ENCODE data around the gene ZNF785. TPM values are rescaled to one million over a fixed set of nuclear protein-coding genes. Genes with fewer than 3 reads are reported as not detected.
"Not testable (repeated sequence)": the region's sequence is repeated elsewhere in the genome, so short reads cannot be mapped to it uniquely, and the experiment has no call there.

ZNF785 gene
- total RNA-seq, 4 donors from 2014 or later: 9.5 to 19.2 (median 10.4) TPM

GRCh38 chr16:30546115-30546514, 39.4 kb downstream of the ZNF785 start:
- no peak for DNase-seq (ENCODE audit: low spot score in 2 of 2)
- no peak for TF ChIP-seq POLR2A (IDR thresholded peaks at IDR 0.05)
- TF ChIP-seq CTCF (IDR thresholded peaks at IDR 0.05): no peak
- H3K4me3 ChIP-seq (ENCODE audit: low read depth, poor library complexity, severe bottlenecking): no peak overlapping the region
- intact Hi-C loops (cut with DNase I; ENCODE audit: low total_unique reads): no loop called here
- 72 to 78% methylated on average over 8 of the region's 8 CpGs for WGBS, 2 donors

GRCh38 chr16:30543067-30543466, 42.4 kb downstream of the ZNF785 start:
- WGBS, 2 donors: 83 to 87% methylated on average over 5 of the region's 5 CpGs
- intact Hi-C loops (cut with DNase I; ENCODE audit: low total_unique reads): no loop called here

GRCh38 chr16:30541502-30542329, 43.8 kb downstream of the ZNF785 start:
- TF ChIP-seq CTCF (IDR thresholded peaks at IDR 0.05) (no peak), POLR2A (IDR thresholded peaks at IDR 0.05) (no peak)
- intact Hi-C loops (cut with DNase I; ENCODE audit: low total_unique reads): no loop called here
- no peak overlapping the region for H3K4me3 ChIP-seq (ENCODE audit: low read depth, poor library complexity, severe bottlenecking)
- 70 to 73% methylated on average over 10 of the region's 10 CpGs for WGBS, 2 donors
- no peak for DNase-seq (ENCODE audit: low spot score in 2 of 2)

More at GRCh38 chr16:30543067-30543466, 42.4 kb downstream of the ZNF785 start:
- no peak overlapping the region for H3K4me3 ChIP-seq (ENCODE audit: low read depth, poor library complexity, severe bottlenecking)
- TF ChIP-seq POLR2A (IDR thresholded peaks at IDR 0.05) (no peak), CTCF (IDR thresholded peaks at IDR 0.05) (no peak)
- DNase-seq (ENCODE audit: low spot score in 2 of 2): no peak

- 81 to 86% methylated on average over 9 of the region's 9 CpGs for WGBS, 2 donors
- H3K4me3 ChIP-seq (ENCODE audit: low read depth, poor library complexity, severe bottlenecking); DNase-seq (ENCODE audit: low spot score in 2 of 2); intact Hi-C loops (cut with DNase I; ENCODE audit: low total_unique reads): not testable (repeated sequence)
These were observed 44.5 kb downstream of the ZNF785 start for GRCh38 chr16:30540916-30541464.

- H3K4me3 ChIP-seq (ENCODE audit: low read depth, poor library complexity, severe bottlenecking); intact Hi-C loops (cut with DNase I; ENCODE audit: low total_unique reads); DNase-seq (ENCODE audit: low spot score in 2 of 2): not testable (repeated sequence)
- 91 to 92% methylated on average over 13 of the region's 13 CpGs for WGBS, 2 donors
These were observed 45.4 kb downstream of the ZNF785 start for GRCh38 chr16:30539986-30540526.

- H3K4me3 ChIP-seq (ENCODE audit: low read depth, poor library complexity, severe bottlenecking): no peak overlapping the region
- WGBS, 2 donors: 86 to 88% methylated on average over 8 of the region's 8 CpGs
- intact Hi-C loops (cut with DNase I; ENCODE audit: low total_unique reads): no loop called here
- DNase-seq (ENCODE audit: low spot score in 2 of 2): no peak
- no peak for TF ChIP-seq CTCF (IDR thresholded peaks at IDR 0.05)
- no peak for TF ChIP-seq POLR2A (IDR thresholded peaks at IDR 0.05)
These were observed 46.2 kb downstream of the ZNF785 start for GRCh38 chr16:30539000-30539964.

GRCh38 chr16:30536391-30537024, 49.0 kb downstream of the ZNF785 start:
- intact Hi-C loops (cut with DNase I; ENCODE audit: low total_unique reads); DNase-seq (ENCODE audit: low spot score in 2 of 2); H3K4me3 ChIP-seq (ENCODE audit: low read depth, poor library complexity, severe bottlenecking): not testable (repeated sequence)
- 91 to 92% methylated on average over 13 of the region's 13 CpGs for WGBS, 2 donors

All from lower leg skin (tissue), 4 donors.